ENCODE data around the gene NKX3-2.

DNA sequence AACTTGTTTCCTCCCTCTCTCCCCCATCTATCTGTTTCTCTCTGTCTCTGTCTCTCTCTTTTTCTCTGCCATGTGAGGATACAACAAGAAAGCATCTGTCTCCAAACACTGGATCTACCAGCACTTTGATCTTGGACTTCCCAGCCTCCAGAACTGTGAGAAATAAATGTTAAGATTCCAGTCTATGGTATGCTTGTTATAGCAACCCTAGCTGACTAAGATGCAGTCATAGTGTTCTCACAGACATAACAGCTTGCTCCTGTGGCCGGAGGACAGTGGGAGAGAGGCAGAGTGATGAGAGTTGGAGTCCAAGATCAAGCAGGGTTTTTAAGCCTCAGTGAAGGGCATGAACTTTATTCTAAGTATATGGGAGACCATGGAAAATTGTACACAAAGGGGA lies 8.8 kb upstream of the NKX3-2 start:
- TF ChIP-seq, protein P1, sequence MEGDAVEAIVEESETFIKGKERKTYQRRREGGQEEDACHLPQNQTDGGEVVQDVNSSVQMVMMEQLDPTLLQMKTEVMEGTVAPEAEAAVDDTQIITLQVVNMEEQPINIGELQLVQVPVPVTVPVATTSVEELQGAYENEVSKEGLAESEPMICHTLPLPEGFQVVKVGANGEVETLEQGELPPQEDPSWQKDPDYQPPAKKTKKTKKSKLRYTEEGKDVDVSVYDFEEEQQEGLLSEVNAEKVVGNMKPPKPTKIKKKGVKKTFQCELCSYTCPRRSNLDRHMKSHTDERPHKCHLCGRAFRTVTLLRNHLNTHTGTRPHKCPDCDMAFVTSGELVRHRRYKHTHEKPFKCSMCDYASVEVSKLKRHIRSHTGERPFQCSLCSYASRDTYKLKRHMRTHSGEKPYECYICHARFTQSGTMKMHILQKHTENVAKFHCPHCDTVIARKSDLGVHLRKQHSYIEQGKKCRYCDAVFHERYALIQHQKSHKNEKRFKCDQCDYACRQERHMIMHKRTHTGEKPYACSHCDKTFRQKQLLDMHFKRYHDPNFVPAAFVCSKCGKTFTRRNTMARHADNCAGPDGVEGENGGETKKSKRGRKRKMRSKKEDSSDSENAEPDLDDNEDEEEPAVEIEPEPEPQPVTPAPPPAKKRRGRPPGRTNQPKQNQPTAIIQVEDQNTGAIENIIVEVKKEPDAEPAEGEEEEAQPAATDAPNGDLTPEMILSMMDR (IDR thresholded peaks at IDR 0.05; ENCODE audit: control extremely low read depth in 1 of 3, insufficient read depth in 1 of 3, low read depth in 1 of 3, low read length in 3 of 3), result no peak
- TF ChIP-seq EZH2 (IDR thresholded peaks at IDR 0.05; ENCODE audit: low read depth, low read length, severe bottlenecking), result no peak
- TF ChIP-seq, protein P2, sequence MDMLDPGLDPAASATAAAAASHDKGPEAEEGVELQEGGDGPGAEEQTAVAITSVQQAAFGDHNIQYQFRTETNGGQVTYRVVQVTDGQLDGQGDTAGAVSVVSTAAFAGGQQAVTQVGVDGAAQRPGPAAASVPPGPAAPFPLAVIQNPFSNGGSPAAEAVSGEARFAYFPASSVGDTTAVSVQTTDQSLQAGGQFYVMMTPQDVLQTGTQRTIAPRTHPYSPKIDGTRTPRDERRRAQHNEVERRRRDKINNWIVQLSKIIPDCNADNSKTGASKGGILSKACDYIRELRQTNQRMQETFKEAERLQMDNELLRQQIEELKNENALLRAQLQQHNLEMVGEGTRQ (IDR thresholded peaks at IDR 0.05; ENCODE audit: low read length), result no peak
- no peak for TF ChIP-seq YY1 (IDR thresholded peaks at IDR 0.05; ENCODE audit: low read depth, low read length)
- no peak for TF ChIP-seq RAD21 (IDR thresholded peaks at IDR 0.05 in 1 of 2, conservative IDR thresholded peaks at IDR 0.05 in 1 of 2; ENCODE audit: low read depth in 2 of 2, low read length in 2 of 2)
- TF ChIP-seq JUND (IDR thresholded peaks at IDR 0.05; ENCODE audit: low read length), result no peak

All from H1 (cell line).